Measurements from ENCODE around the gene QSOX2. TPM values are rescaled to one million over a fixed set of nuclear protein-coding genes. Genes with fewer than 3 reads are reported as not detected.

Gene QSOX2
- total and polyA plus RNA-seq, 12 donors, result 4.6 to 9.1 (median 7.7) TPM

DNA sequence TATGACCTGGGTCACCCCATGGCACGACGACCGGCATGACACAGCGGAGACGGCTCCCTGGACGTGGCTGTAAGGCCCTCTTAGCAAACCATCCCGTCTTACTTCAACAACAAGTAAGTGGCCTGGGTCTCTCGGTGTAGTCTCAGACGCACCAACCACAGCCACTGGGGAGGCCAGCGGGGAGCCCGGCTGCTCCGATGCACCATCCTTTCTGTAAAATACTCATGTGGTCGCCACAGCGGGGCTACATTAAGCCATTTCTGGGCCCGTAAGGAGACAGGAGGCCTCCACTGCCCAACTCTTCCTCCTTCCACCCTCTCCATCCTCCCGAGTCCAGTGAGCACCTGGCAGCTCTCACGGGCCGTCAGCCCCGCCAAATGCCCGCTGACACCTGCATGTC is 4.7 kb downstream of the QSOX2 start:
- Histone ChIP-seq H3K4me1 (peaks cover 10 to 77% (median 55%) of the 10 kb centered on the region in 9 donors), H3K27ac (peak overlapping the region in 5 of 10 donors; percentile 68 to 80 (median 79)), H3K9me3 (no peaks in the 10 kb centered on the region), H3K36me3 (peaks cover 0 to 9% (median 0%) of the 10 kb centered on the region in 9 donors), H3K27me3 (no peaks in the 10 kb centered on the region), H3K4me3 (no peak overlapping the region)
- intact Hi-C loops (cut with DNase I), result loop anchor here in 1 of 10 donors (10.0 kb wide), 1 partner anchor 256 kb away; no protein-coding TSS in a partner anchor
- ATAC-seq, result no peak
- no peak for DNase-seq
- TF ChIP-seq, protein P1, sequence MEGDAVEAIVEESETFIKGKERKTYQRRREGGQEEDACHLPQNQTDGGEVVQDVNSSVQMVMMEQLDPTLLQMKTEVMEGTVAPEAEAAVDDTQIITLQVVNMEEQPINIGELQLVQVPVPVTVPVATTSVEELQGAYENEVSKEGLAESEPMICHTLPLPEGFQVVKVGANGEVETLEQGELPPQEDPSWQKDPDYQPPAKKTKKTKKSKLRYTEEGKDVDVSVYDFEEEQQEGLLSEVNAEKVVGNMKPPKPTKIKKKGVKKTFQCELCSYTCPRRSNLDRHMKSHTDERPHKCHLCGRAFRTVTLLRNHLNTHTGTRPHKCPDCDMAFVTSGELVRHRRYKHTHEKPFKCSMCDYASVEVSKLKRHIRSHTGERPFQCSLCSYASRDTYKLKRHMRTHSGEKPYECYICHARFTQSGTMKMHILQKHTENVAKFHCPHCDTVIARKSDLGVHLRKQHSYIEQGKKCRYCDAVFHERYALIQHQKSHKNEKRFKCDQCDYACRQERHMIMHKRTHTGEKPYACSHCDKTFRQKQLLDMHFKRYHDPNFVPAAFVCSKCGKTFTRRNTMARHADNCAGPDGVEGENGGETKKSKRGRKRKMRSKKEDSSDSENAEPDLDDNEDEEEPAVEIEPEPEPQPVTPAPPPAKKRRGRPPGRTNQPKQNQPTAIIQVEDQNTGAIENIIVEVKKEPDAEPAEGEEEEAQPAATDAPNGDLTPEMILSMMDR (IDR thresholded peaks at IDR 0.05), result no peak
- WGBS, 2 donors, result 90 to 92% methylated on average over 20 of the region's 20 CpGs

DNA sequence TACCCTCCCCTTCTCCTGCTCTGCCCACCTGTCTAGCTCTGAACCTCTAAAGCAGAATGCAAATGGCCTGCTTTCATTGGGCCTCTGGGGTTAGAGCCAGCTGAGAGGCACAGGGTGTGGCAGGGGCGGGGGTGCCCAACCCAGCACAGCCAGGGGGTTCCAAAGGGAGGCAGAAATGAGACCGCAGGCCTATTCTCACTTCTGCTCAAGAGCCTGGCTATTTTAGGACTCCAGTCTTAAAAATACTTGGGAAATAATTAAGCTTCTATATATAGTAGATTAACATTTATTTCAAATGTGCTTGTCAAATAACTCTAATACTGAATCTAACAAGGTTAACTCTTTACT is 5.7 kb downstream of the QSOX2 start:
- Histone ChIP-seq H3K9me3 (no peaks in the 10 kb centered on the region), H3K4me1 (peaks cover 10 to 73% (median 51%) of the 10 kb centered on the region in 9 donors), H3K4me3 (peak overlapping the region in 1 of 10 donors; percentile 2), H3K27ac (peak overlapping the region in 8 of 10 donors; percentile 65 to 82 (median 79)), H3K36me3 (peaks cover 0 to 17% (median 0%) of the 10 kb centered on the region in 9 donors), H3K27me3 (no peaks in the 10 kb centered on the region)
- 44 to 59% methylated on average over 2 of the region's 2 CpGs for WGBS, 2 donors
- TF ChIP-seq, protein P1 (IDR thresholded peaks at IDR 0.05), result no peak
- DNase-seq, result no peak
- peak; percentile 55 to 87 (median 68) for ATAC-seq
- intact Hi-C loops (cut with DNase I), result loop anchor here in 1 of 10 donors (10.0 kb wide), 1 partner anchor 255 kb away; no protein-coding TSS in a partner anchor

DNA sequence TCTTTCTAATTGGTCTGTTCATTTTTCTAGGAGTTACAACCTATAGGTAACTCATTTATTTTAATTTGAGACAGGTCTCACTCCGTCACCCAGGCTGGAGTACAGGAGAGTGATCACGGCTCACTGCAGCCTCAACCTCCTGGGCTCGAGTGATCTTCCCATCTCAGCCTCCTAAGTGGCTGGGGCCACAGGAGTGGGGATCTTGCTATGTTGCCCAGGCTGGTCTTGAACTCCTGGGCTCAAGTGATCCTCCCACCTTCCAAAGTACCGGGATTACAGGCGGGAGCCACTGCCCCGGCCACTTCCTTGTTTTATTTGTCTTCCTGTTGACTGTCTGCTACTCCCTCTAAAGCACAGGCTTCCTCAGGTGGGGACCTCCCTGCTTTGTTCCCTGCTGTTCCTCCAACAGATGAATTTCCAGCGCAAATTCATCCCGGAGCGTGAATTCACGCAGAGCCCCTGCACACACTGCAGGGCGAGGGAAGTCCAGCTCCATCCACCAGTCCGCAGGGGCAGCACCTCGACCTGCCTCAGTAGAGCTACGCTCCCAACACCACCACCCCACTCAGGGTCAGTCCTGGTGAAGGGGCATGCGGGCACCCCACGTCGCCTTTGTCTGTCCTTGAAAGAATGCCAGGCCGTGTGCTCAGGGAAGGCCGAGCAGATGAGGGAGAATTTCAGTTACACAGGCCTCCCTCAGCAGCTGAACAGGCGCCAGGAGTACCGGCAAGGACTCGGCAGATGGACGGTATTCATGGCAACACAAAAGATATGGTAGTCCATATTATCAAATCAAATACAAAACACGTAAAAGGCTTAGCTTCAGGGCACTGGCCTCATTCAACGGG is 6.3 kb downstream of the QSOX2 start:
- TF ChIP-seq, protein P1 (IDR thresholded peaks at IDR 0.05), result no peak
- WGBS, 2 donors, result 56 to 58% methylated on average over 25 of the region's 25 CpGs
- peaks cover 0 to 19% (median 0%) of the 10 kb centered on the region in 9 donors for H3K36me3 ChIP-seq
- H3K27ac ChIP-seq, result peak overlapping the region in 8 of 10 donors; percentile 65 to 82 (median 79)
- H3K9me3 ChIP-seq, result no peaks in the 10 kb centered on the region
- H3K4me3 ChIP-seq, result peak overlapping the region in 1 of 10 donors; percentile 2
- no peaks in the 10 kb centered on the region for H3K27me3 ChIP-seq
- peak; percentile 6 to 67 (median 38) for ATAC-seq
- no peak for DNase-seq
- intact Hi-C loops (cut with DNase I), result no loop called here
- H3K4me1 ChIP-seq, result peaks cover 5 to 67% (median 45%) of the 10 kb centered on the region in 9 donors

DNA sequence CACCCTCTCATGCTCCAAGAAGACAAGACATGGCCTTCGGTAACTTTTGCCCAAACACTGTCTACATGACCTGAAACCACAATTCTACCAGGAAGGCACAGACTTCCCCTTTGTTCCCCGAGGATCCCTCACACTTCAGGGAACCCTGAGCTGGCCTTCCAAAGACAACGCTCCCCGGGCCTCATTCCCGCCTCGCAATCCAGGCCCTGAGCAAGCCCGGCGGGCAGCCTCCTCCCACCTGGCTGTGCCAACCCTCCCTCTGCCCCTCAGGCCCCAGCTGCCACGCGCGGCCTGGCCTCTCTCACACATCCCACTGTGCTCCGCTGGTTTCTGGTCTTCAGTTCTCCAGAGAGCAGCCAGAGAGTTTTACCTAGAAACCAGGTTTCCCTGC is 7.3 kb downstream of the QSOX2 start:
- Histone ChIP-seq H3K27me3 (no peaks in the 10 kb centered on the region), H3K4me1 (peaks cover 4 to 57% (median 34%) of the 10 kb centered on the region in 9 donors), H3K27ac (peak overlapping the region in 4 of 10 donors; percentile 68 to 82 (median 80)), H3K36me3 (peaks cover 0 to 19% (median 0%) of the 10 kb centered on the region in 9 donors), H3K4me3 (no peak overlapping the region), H3K9me3 (no peaks in the 10 kb centered on the region)
- WGBS, 2 donors, result 78% methylated on average over 12 of the region's 12 CpGs
- ATAC-seq (no peak), DNase-seq (no peak)
- TF ChIP-seq, protein P1 (IDR thresholded peaks at IDR 0.05), result no peak
- intact Hi-C loops (cut with DNase I), result no loop called here
